HG03095 (cell line): ENCODE data around the gene RHOF.
"Not testable (repeated sequence)": the region's sequence is repeated elsewhere in the genome, so short reads cannot be mapped to it uniquely, and the experiment has no call there.

Experiments
- ATAC-seq: cut with Tn5 transposase; IDR thresholded peaks from one replicate; pipeline ENCODE4 v1.9.1; 2021; ENCODE audit warnings: moderate library complexity; ENCODE audit not compliant: unreplicated experiment

RHOF gene

DNA sequence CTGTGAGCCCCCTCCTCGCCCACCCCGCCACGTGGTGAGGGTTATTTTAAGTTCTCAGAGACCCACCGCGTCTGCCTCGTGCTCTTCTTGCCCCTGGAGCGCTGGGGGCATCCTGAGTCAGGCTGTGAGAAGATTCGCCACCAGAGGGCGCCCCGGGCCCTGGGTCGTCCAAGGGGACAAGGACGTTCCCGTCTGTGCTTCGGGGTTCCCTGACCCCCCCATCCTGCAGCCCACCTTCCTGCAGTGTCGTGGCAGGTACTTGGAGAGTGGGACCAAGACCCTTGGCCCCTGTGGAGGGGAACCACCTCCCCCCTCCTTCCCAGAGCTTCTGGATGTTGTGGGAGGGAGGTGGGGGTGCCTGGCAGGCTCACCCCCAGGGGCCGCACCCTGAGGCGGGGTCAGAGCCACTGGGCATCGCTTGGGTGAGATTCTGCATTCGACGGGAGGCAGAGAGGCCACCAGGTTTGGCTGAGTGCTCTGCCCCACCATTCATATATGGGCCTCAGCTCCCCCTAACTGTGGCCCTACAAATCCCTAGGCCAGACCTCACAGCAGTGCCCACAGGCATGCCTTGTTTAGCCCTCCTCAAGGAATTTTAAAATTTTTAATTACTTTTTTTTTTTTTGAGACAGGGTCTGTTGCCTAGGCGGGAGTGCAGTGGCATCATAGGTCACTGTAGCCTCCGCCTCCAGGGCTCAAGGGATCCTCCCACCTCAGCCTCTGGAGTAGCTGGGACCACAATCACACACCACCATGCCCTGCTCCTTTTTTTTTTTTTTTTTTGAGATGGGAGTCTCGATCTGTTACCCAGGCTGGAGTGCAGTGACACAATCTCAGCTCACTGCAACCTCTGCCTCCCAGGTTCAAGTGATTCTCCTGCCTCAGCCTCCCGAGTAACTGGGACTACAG, 17.0 kb downstream of the RHOF start:
- ATAC-seq: no peak

- no peak for ATAC-seq
Observed at GRCh38 chr12:121775501-121775900, 18.0 kb downstream of the RHOF start.

GRCh38 chr12:121774968-121775474, 18.5 kb downstream of the RHOF start:
- ATAC-seq: no peak

- ATAC-seq: peak; percentile 59
Observed at GRCh38 chr12:121773011-121773777, 20.3 kb downstream of the RHOF start.

DNA sequence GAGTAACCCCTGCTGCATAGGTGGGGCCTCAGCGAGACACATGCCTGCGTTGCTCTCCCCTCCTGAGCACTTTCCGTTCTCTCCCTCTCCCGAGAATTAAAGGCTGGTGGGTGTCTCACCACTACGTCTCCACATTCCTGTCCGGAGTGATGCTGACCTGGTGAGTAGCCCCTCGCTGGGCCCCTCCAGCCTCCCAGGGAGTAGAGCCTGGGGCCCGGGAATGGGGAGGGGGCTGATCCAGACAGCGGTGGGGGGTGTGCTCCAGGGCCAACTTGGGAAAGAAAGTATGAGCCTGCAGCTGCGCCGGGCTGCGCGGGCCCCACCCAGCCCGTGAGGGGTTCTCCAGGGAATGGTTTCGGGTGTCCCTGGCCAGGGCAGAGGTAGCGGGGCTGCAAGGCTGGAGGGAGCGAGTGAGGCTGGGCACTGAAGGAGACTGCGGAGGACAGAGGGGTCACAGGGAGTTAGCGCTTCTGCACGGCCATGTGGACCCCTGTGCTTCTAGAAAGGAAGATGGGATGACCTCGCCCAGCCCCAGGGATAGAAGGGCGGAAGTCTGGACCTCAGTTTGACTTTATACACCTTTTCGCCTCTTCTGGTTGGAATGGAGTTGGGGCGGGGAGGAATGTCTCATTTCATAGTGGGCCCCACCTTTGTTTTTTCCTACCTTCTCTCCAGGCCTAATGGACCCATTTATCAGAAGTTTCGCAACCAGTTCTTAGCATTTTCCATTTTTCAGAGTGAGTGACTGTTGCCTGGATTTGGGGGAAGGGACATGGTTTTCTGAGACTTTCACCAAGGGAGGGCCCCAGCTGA, 22.5 kb downstream of the RHOF start:
- ATAC-seq: no peak

DNA sequence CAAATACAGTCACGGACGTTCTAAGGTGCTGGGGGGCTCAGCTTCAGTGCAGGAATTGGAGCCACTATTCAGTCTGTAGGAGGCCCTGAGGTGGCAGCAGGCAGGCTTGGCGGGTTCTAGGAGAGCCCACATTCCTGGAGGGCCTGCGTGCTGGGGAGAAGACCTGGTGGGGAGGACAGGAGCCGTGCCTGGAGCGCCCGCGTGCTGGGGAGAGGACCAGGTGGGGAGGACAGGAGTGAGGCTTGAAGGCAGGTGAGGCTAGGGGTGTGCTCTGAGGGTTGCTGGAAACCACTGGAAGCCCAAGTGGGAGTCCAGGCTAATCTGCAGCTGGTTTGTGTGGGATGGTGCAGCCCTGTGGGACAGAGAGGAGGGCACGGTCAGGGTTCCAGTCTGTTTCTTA, 23.1 kb downstream of the RHOF start:
- no peak for ATAC-seq

DNA sequence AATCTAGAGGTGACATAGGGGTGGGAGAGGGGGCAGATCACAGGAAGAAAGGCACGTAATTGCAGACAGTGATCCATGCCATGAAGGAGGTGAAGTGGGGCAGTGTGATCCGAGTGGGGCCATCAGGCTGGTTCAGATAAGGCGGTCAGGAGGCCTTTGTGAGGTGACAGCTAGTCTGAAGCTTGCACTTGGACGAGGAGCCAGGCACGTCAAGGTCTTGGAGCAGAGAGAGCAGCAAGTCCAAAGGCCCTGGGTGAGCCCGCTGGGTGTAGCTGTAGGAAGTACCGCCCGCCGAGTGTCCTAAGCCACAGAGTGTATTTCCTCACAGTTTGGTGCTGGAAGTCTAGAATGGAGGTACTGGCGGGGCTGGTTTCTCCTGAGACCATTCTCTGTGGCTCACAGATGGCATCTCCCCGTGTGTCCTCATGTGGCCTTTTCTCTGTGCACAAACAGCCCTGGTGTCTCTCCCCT, 23.6 kb downstream of the RHOF start:
- no peak for ATAC-seq

- ATAC-seq: no peak
Observed at GRCh38 chr12:121769297-121769830, 24.1 kb downstream of the RHOF start.

- no peak for ATAC-seq
Observed at GRCh38 chr12:121767525-121768016, 25.9 kb downstream of the RHOF start.

GRCh38 chr12:121766290-121767039, 27.0 kb downstream of the RHOF start:
- no peak for ATAC-seq

DNA sequence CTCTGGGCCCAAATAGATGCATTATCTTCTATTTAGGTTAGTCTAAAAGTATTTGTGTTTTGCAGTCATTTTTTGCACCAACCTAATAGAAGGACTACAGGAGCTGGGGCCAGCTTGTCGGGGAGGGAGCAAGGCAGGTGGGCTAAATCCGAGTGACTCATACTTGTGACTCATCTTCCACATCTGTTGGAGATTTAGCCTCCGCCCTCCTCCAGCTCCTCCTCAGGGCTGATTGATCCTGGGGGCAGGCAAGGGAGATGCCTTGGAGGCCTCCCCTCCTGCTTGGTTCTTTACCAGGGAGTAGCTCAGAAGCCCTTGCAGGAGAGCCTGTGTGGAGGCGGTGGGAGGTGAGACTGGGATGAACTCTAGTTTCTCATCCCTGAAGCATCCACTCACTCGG, 27.9 kb downstream of the RHOF start:
- ATAC-seq: no peak

DNA sequence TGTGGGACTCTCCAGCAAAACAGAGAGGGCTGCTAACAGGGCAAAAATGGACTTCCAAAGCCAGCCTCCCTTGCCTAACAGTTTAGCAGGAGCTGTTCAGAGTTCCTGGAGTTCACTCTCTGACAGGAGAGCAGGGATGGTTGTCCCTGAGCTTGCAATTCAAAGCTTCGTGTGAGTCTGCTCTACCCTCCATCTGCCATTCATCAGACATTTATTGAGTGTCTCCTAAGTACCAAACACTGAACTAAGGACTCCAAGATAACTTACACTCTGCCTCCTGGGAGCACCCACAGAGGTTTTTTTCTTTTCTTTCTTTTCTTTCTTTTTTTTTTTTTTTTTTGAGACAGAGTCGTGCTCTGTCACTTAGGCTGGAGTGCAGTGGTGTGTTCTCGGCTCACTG, 28.7 kb downstream of the RHOF start:
- no peak for ATAC-seq

DNA sequence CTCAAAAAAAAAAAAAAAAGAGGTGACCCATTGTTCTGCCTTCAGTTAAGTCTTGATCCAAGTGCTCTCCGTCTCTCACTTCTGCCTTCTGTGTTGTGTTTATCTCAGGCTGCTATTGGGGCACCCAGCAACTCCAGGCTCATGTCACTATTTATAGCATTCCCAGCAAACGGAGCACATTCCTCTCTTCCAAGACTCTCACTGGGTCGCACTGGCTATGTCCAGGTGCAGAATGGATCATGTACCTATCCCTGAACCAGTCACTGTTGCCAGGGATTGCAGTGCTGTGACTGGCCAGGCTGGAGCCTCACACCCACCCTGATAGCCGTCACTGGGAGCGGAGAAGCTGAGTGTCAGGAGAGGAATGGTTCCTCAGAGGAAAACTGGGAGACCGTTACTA, 31.2 kb downstream of the RHOF start:
- no peak for ATAC-seq

- ATAC-seq: not testable (repeated sequence)
Observed at GRCh38 chr12:121758536-121758935, 35.0 kb downstream of the RHOF start.

GRCh38 chr12:121755591-121755990, 37.9 kb downstream of the RHOF start:
- no peak for ATAC-seq

- no peak for ATAC-seq
Observed at GRCh38 chr12:121754836-121755235, 38.7 kb downstream of the RHOF start.

GRCh38 chr12:121753844-121754264, 39.6 kb downstream of the RHOF start:
- no peak for ATAC-seq

- no peak for ATAC-seq
Observed at GRCh38 chr12:121751749-121752351, 41.6 kb downstream of the RHOF start.

- ATAC-seq: no peak
Observed at GRCh38 chr12:121751034-121751433, 42.5 kb downstream of the RHOF start.
